HG03520 (cell line): ENCODE data around the gene GALNT18.

Experiments used
- ATAC-seq: cut with Tn5 transposase; IDR thresholded peaks from one replicate; pipeline ENCODE4 v1.9.1; 2021; ENCODE audit warnings: mild to moderate bottlenecking, moderate library complexity; ENCODE audit not compliant: unreplicated experiment

Gene GALNT18

DNA sequence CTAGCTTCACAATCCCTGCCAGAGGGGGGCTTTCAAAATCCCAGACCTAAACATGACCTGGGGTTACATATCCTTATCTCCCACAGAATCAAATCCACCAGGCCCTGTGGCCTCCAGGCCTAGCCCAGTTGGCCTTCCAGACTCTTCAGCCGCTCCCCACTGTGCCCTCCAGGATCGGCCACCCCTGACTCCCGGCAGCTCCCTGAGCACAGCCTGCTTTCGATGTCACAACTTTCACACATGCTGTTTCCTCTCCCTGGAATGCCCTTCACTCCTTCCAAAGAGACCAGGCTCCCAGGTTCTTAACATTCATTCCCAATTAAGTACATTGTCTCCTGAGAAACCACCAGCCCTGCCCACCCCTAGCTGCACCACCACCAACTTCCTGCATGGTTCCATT is 331.5 kb downstream of the GALNT18 start:
- no peak for ATAC-seq

DNA sequence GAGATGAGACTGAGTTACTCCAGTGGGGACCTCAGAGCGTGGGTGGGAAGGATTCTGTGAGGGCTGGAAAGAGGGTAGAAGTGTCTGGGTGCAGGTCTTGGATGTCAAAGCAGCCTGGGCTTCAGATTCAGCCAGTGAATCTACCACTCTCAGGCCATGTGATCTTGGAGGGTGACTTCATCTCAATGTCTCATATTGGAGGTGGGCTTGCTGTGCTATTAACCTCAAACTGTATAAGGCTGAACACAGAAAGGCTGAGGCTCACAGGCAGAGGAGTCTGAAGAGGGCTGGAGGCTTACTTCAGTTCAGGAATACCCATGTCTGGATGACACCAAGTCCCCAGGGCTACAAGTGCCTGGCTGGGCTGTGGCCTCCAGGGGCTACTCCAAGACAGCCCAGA is 332.1 kb downstream of the GALNT18 start:
- ATAC-seq = no peak

DNA sequence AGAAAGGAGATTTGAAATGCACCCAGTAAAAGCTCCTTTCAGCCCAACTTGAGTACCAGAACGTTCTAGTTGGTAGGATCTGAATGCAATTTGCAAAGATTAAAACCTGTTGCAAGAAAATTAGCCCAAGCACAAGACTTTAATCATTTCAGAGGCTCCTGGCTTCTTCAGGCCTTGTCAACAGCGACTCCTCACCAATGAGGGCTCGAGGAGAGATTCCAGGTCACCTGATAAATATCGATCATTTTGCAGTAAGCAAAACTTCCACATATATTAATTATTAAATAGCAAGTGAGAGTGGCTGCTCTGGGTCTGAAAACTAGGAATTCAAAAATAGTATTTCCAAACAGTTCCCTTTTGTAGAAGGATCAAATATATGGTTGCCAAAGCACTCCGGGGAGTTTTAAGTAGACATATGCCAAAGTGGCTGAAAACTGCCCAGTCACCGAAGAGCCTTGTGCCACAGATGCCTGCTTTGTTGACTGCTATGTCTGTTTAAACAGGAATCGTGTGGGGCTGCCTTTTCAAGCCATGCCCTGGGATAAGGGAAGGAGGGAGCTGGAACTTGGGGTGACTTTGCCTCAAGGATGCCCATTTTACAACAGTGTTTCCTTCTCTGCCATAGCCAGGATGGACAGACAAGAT is 332.7 kb downstream of the GALNT18 start:
- no peak for ATAC-seq

DNA sequence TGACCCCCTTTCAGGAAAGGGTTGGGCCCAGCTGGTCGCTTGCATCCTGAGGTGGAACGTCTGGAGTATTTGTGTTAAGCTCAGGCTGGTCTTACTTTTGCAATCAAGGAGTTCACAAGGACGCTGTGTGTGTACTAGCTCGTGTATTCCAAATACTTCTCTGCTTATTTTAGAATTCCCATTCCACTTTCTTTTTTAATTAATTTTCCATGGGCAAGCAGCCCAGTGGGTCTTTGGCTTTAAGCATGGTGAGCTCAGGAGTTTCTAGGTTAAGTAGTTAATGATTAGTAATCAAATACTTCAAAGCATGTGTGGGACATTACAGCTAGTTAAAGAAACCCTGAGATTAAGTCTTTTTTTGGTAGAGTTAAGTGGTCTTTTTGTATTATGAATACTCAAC is 337.3 kb downstream of the GALNT18 start:
- no peak for ATAC-seq

DNA sequence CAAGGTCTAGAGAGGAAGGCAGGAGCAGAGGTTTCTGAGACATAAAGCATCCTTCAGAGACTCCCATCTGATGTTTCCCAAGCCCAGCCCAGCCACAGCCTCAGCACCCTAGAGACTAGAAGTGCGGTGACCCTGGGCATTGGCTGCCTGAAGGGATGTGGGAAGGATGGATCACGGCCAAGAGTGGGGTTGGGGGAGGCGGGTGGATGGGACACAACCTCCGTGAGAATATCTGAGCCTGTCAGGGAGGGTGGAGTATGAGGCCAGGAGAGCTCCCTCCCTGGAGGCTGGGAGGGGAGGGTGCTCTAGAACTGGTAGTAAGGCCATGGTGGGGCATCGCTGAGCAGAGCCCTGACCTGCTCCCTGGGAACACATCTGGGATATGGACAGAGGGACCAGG is 340.2 kb downstream of the GALNT18 start:
- no peak for ATAC-seq

DNA sequence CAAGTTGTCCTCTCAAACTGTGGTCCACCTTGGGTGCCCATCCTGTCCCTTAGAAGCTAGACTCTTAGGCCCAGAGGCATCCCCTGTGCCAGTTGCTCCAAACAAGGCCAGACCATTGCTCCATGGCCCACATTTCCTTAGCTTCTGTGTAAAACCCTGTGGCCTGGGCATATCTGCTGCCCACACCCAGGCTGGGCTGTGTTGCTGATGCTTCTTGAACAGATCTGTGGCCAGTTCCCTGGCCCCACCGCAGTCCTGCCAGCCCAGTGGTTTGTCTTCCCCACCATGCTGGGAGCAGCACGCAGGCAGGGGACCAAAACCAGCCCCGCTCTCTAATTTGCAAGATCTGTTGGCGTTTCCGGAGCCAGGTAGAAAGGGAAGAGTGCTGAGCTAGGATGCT is 341.0 kb downstream of the GALNT18 start:
- ATAC-seq = no peak

DNA sequence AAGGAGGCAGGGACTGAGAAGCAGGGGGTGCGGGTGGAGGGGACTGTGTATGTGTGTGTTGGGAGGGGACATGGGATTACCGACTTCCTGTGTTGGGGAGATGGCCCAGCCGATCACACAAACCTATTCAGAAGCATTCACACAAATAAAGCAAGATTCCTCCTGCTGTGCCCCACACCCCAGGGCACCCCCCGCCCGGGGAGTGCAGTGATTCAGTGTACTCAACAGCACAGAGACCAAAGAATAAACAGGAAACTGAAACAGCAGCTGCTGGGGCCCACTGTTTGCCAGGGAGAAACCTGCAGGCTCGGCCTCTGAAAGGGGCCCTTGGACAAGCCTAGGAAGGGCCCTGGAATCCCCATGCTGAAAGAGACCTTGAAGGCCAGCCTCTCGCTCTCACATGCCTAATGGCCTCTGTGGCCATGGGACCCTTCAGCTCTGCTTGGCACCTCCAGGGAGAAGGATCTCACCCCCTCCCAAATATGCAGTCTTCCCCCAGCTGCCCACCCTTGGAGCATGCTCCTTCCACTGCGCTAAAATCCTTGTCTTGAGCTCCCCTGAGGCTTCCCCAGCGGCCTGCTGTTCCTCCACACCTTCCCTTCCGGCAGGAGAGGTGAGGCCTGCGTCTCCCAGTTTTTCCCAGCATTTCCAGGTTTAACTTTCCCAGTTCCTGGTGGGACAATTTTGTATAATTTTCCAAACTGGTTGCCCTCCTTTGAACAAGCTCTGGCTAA is 341.7 kb downstream of the GALNT18 start:
- no peak for ATAC-seq

DNA sequence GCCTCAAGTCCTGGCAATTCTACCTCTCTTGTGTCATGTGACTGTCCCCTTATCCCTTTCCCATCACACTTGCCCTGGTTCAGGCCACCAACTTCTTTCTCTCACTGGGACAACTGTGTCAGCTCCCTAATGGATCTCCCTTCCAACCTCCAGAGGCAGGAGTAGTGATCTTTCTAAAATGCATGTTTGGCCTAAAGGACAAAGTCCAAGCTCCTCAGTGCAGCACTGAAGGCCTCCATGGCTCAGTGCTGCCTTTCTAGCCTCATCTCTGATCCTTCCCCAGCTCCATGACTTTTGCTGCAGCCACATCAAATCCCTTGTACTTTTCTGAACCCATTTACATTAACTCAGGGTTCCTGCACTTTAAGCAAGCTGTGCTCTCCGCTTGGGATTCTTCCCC is 349.6 kb downstream of the GALNT18 start:
- ATAC-seq = no peak

DNA sequence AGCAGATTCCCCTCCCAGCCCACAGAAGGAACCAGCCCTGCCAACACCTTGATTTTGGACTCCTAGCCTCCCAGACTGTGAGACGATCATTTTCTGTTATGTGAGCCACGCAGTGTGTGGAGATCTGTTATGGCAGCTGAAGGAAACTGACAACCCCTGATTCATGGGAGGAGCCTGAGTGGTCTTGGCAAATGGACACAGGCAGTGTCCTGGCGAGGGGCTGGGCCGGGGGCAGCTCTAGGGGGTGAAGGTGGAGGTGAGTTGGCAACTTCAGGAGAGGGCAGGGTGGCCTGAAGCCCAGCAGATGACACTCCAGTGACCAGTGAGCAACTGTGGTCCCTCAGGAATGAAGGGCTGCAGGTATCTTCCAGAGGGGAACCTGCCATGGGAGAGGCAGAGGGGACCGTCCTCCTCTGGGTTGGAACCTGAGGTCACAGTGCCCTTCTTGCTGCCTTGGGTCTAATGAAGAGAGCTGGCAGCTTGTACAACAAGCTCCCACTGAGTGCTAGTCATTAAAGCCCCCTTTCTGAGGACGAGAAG is 351.5 kb downstream of the GALNT18 start:
- no peak for ATAC-seq

DNA sequence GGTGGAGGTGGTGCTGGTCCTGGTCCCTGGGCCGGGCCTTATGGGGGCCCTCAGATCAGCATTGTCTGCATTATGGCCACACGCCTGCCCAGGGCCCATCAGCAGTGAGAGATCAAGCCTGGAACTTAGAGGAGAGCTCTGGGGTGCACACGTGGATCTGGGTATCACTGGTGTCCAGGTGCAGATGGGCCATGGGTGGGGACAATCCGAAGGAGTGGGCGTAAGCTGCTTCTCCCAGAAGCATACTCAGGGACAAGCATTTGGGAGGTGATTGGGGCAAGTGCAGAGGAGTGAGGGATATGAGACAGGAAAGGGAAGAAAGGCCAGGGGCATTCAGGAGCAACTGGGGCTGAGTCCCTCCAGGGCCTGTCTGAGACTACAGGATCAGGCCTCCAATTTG is 353.1 kb downstream of the GALNT18 start:
- no peak for ATAC-seq

DNA sequence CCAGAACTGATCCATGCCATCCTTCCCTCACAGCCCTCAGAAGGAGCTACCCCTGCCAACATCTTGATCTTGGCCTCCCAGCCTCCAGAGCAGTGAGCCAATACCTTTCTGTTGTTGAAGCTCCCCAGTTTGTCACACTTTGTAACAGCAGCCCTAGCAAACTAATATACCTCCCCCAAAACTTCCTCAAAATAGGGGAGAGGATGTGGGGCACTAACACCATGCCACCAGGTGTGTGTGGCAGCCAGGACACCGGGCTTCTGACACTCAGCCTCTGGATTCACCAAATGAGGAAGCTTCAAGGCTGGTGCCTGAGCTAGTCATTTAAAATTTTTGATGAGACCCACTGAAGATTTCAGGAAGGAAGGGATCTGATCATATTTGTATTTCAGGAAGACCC is 353.7 kb downstream of the GALNT18 start:
- ATAC-seq = no peak

DNA sequence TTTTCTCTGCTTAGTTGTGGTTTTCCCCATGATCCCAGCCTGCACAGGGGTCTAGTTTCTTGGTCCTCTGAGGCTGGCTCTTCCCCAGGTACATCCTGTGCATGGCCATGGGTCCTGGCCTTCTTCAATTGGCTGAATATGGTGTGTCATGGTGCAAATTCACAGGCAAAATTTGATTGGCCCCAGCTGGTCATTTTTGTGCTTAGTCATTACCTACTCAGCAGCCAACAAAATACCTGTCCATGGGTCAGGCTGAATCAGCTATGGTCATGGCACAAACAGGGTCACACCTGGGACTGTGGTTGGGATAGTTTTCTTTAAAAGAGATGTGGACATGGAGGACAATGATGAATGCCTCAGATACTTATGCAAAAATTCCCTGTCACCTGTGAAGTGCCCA is 354.5 kb downstream of the GALNT18 start:
- ATAC-seq = no peak

DNA sequence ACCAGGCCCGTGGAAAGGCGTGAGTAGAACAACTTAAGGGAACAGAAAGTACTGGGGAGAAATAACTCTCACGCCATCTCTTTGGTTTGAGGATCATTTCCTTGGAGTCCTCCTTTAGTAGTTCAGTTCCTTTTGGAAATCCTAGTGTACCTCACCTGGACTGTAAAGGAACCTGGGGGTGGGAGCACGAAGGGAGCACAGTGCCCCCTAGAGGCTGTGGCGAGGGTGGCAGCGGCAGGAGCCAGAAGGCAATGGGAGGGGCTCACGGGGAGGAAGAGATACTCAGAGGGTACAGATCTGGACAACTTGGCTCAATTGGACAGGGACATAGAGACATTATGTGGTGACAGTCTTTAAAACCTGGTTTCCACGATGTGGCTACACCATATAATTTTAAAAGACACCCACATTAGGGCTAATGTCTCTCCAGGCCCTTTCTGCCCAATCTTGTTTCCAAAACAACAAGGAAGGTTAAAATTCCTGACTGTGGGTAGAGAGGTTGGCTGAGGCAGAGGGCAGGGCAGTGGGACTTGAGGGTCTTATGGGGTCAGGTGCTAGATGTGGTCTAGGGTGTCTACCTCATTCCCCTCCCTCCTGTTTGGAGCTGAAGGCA is 355.7 kb downstream of the GALNT18 start:
- ATAC-seq = no peak

DNA sequence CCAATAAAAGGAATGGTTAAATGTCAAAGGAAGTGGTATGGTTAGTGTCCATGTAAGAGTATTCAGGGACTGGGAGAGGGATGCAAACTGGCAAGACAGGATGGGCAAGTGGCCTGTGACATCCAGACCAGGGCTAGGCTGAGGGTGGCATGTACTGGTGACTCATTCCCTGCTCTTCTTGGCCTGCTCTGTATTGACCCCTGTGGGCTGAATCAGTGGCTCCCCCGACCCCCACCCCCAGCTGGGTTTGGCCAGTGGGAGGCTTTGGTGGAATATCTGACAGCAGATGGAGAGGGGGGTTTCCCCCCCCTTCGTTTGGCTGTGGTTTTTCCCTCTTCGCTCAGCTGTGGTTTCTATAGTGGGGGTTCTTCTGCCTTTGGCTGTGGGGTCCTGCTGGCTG is 356.5 kb downstream of the GALNT18 start:
- no peak for ATAC-seq

DNA sequence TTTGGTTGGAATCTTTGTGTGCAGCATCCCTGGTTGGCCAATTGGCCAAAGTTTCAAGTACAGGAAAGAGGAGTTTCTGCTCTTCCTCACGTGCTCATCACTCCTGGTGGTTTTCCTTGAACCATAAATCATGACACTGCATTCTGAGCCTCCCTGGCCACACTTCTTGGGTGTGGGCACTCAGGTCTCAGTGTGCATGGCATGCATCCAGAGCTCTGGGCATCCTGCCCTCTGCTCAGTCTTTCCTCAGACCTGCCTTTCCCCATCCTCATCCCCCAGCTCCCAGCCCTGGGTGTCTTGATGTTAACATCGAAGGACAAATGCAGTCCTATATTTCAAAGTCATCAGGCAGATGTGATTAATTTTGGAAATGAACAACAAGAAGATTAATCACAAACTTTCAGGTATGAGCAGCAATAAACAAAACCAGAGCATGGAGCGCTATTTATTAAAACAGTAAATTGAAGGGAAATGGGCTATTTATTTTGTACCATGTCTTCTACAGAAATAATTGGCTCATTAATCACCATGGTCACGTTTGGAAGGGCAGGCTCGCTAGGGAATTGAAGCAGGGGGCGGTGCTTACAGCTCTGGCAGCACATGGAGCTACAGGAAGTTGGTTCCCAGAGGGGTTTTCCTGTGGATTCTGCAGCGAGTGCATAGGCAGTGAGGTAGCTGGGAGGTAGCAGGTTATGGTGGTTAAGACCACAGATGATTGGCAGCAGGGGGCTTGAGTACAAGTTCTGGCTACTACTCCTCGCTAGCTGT is 358.4 kb downstream of the GALNT18 start:
- ATAC-seq = no peak

DNA sequence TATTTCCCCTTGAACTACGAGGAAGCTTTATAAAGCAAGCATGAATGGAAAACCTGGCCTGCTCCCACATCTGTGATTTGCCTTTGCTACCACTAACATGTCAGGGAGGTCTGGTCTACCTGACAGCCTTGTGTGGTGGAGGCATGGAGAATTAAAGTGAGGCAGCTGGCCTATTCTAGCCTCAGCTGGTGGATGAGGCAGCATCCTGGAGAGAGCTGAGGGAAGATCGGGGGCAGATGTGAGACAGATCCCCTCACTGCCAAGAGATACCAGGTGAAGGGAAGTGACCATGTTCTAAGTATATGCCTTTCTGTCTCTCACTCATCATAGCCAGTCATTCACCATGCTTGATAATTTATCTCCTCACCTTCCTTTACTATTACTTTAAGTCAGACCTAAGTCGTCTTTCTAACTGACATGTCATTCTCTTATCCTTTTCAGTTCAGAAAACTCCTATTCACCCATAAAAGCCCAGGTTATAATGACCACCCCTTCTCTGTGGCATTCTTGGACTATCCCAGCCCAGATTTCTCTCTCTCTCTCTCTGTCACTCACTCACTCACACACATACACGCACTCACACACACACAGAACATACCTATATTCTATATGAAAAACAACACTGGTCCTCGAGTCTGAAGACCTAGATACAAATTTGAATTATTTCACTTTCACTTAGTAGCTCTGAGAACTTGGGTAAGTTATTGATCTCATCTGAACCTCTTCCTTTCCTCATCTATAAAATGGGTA is 359.5 kb downstream of the GALNT18 start:
- no peak for ATAC-seq

DNA sequence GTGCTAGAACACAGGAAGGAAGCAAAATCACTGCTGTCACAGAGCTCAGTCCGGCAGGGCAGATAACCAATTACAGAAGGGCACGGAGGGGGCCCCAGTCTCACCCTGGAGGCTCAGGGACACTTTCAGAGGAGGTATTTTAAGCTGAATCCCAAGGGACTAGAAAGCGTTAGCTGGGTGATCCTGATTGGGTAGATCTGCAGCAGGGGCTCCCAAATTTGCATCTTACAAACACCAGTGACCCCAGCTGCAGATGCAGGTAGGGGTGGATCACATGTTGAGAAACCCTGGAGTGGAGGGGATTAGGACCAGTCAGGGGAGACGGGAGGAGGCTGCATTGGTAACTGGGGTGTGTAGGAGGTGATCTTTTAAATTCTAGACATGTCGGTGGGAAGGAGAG is 360.2 kb downstream of the GALNT18 start:
- ATAC-seq = no peak

DNA sequence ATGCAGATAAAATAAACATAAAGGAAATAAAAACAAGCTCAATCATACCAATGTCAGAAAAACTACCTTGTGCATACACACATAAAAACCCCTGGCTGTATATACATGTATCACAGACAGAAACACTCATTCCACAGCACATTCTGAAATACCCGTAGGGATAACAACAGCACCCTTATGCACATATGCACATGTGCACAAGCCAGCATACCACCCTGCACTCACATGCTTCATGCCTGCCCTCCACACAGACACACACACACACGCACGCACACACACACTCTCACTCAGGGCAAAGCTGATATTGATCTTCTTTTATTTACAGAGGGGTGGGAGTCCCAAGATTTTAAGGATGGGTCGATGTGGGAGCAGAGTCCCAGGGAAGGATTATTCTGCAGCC is 360.9 kb downstream of the GALNT18 start:
- ATAC-seq = no peak

DNA sequence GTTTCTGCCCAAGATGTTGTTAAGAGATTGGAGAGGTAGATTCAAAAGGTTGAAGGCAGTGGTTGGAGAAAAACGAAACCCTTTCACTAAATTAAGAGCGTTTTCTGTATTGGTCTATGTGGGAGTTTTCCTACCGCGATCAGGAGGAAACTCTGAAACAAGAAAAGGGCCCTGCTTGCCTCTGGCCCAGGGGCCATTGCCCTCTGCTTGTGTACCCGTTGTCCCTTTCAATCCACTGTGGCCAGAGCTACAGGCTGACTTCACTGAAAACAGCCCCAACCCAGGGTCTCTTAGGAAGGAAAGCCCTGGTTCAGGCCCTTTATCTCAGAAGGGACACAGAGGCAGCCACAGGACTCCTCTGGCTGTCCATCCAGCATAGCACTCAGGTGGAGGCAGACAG is 367.8 kb downstream of the GALNT18 start:
- no peak for ATAC-seq

DNA sequence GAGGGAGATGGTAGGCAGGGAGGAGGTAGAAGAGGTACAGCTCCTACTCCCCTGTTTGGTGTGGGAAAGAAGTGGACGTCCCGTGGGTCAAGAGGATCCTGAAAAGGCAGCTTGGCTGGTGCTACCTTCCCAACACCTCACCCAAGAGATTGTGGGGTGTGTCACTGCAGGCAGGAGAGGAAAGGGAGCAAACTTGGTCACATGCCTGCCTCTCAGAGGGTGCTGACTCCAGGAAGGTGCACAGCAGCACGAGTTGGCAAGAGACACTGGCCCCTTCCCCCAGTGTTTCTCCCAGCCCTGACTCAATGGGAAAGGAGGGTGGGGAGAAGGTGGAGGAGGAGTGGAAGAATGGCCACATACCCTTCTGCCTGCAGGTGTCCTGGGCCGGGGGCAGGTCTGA is 368.3 kb downstream of the GALNT18 start:
- ATAC-seq = no peak

DNA sequence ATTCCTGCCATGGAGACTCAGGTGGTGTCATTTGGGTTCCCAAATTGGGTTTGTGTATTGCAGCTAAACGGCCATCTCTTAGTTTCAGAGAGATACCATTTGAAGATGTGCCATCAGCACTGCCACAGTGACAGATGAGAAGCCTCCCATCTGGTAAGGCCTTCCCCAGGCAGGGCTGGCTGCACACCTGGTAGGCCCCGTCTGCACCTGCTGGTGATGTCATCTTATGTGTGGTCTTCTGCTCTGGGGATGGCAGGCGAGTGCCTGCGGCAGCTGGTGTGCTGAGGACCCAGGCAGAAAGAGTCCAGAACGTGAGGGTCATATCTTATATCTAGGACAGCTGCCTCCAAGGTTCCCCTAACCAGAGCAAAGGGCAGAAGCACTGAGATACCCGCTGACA is 369.4 kb downstream of the GALNT18 start:
- ATAC-seq = no peak
